Eye (tissue), 1 donor: ENCODE measurements around the gene CD80.
"Not testable (repeated sequence)": the region's sequence is repeated elsewhere in the genome, so short reads cannot be mapped to it uniquely, and the experiment has no call there.

ENCODE experiments used
- DNase-seq: peaks from one replicate; pipeline ENCODE4 v3.0.0-alpha.2; 2015

Gene CD80

GRCh38 chr3:119580067-119580760, 20.8 kb upstream of the CD80 start:
- DNase-seq = no peak

- DNase-seq = peak; percentile 93
These were observed 20.1 kb upstream of the CD80 start, which contains the start of gene ADPRH for GRCh38 chr3:119579366-119580066. ADPRH (plus strand) TSS chr3:119579492; CDS start chr3:119582170, 2,678 bp downstream.

GRCh38 chr3:119575507-119575906, 16.1 kb upstream of the CD80 start:
- DNase-seq = no peak

- no peak for DNase-seq
These were observed 12.3 kb upstream of the CD80 start for GRCh38 chr3:119571688-119572087.

- DNase-seq = no peak
These were observed 11.8 kb upstream of the CD80 start for GRCh38 chr3:119571230-119571629.

- no peak for DNase-seq
These were observed 10.8 kb upstream of the CD80 start for GRCh38 chr3:119570229-119570628.

- no peak for DNase-seq
These were observed 9.7 kb upstream of the CD80 start for GRCh38 chr3:119569156-119569555.

- DNase-seq = not testable (repeated sequence)
These were observed 3.9 kb upstream of the CD80 start for GRCh38 chr3:119563334-119563733.

- DNase-seq = no peak
These were observed 3.0 kb upstream of the CD80 start for GRCh38 chr3:119562307-119562961.

GRCh38 chr3:119560160-119560559, 746 bp upstream of the CD80 start:
- no peak for DNase-seq

- no peak for DNase-seq
These were observed 642 bp downstream of the CD80 start for GRCh38 chr3:119558626-119559317.

GRCh38 chr3:119557877-119558269, 1.5 kb downstream of the CD80 start:
- no peak for DNase-seq

- no peak for DNase-seq
These were observed 2.1 kb downstream of the CD80 start for GRCh38 chr3:119557192-119557876.

- DNase-seq = no peak
These were observed 3.5 kb downstream of the CD80 start for GRCh38 chr3:119555929-119556328.

GRCh38 chr3:119555309-119555735, 4.1 kb downstream of the CD80 start:
- DNase-seq = no peak

GRCh38 chr3:119553823-119554415, 5.5 kb downstream of the CD80 start:
- no peak for DNase-seq

- not testable (repeated sequence) for DNase-seq
These were observed 6.5 kb downstream of the CD80 start for GRCh38 chr3:119552928-119553327.

- no peak for DNase-seq
These were observed 7.8 kb downstream of the CD80 start for GRCh38 chr3:119551598-119551997.

GRCh38 chr3:119550192-119550910, 9.1 kb downstream of the CD80 start:
- DNase-seq = no peak

- no peak for DNase-seq
These were observed 11.1 kb downstream of the CD80 start for GRCh38 chr3:119548341-119548740.

- DNase-seq = no peak
These were observed 12.2 kb downstream of the CD80 start for GRCh38 chr3:119547227-119547626.

- DNase-seq = no peak
These were observed 16.3 kb downstream of the CD80 start for GRCh38 chr3:119543147-119543546.
